ENCODE measurements around the gene BNIPL.

BNIPL gene

GRCh38 chr1:151036356-151036755 lies at the start of gene BNIPL:
TSS of gene BNIPL (plus strand) at chr1:151036586. CDS start at chr1:151036726, 140 bp downstream.
- intact Hi-C loops (cut with DNase I): no loop called here
- DNase-seq: no peak

GRCh38 chr1:150987924-150988323 lies 48.5 kb upstream of the BNIPL start:
- intact Hi-C loops (cut with DNase I): no loop called here
- no peak for DNase-seq

GRCh38 chr1:150992626-150993025 lies 43.8 kb upstream of the BNIPL start:
- intact Hi-C loops (cut with DNase I): no loop called here
- no peak for DNase-seq

GRCh38 chr1:150994248-150994647 lies 42.1 kb upstream of the BNIPL start:
- intact Hi-C loops (cut with DNase I): no loop called here
- DNase-seq: no peak

GRCh38 chr1:150995460-150995859 lies 40.9 kb upstream of the BNIPL start:
- no peak for DNase-seq

GRCh38 chr1:150995896-150996295 lies 40.5 kb upstream of the BNIPL start:
- intact Hi-C loops (cut with DNase I): no loop called here
- DNase-seq: peak in 16 of 42 donors; percentile 26 to 77 (median 52)

More at GRCh38 chr1:150995460-150995859, 40.9 kb upstream of the BNIPL start:
- intact Hi-C loops (cut with DNase I): no loop called here

GRCh38 chr1:150997126-150997872 lies 39.1 kb upstream of the BNIPL start:
- no peak for DNase-seq
- intact Hi-C loops (cut with DNase I): no loop called here

GRCh38 chr1:150997949-150998348 lies 38.4 kb upstream of the BNIPL start:
- intact Hi-C loops (cut with DNase I): no loop called here
- DNase-seq: no peak

GRCh38 chr1:150999051-150999674 lies 37.2 kb upstream of the BNIPL start:
- DNase-seq: peak in 20 of 42 donors; percentile 21 to 73 (median 42)
- intact Hi-C loops (cut with DNase I): no loop called here

GRCh38 chr1:150999926-151000325 lies 36.5 kb upstream of the BNIPL start:
- DNase-seq: no peak
- intact Hi-C loops (cut with DNase I): no loop called here

- intact Hi-C loops (cut with DNase I): no loop called here
- DNase-seq: no peak
These were observed 36.0 kb upstream of the BNIPL start for GRCh38 chr1:151000408-151000807.

GRCh38 chr1:151001602-151002001 lies 34.8 kb upstream of the BNIPL start:
- intact Hi-C loops (cut with DNase I): no loop called here

GRCh38 chr1:151002051-151002450 lies 34.3 kb upstream of the BNIPL start:
- intact Hi-C loops (cut with DNase I): no loop called here
- DNase-seq: no peak

More at GRCh38 chr1:151001602-151002001, 34.8 kb upstream of the BNIPL start:
- DNase-seq: no peak

- no peak for DNase-seq
- intact Hi-C loops (cut with DNase I): no loop called here
These were observed 33.8 kb upstream of the BNIPL start for GRCh38 chr1:151002611-151003010.

- intact Hi-C loops (cut with DNase I): no loop called here
- DNase-seq: no peak
These were observed 33.2 kb upstream of the BNIPL start for GRCh38 chr1:151003180-151003579.

- intact Hi-C loops (cut with DNase I): no loop called here
- DNase-seq: no peak
These were observed 30.6 kb upstream of the BNIPL start for GRCh38 chr1:151005729-151006319.

GRCh38 chr1:151006327-151007052 lies 29.9 kb upstream of the BNIPL start, which contains the start of gene MINDY1:
TSS of gene MINDY1 (minus strand) at chr1:151006902. CDS start at chr1:151002617, 4,285 bp downstream.
- intact Hi-C loops (cut with DNase I): no loop called here
- DNase-seq: peak; percentile 60 to 93 (median 82)

GRCh38 chr1:151007853-151008243 lies 28.5 kb upstream of the BNIPL start:
- no peak for DNase-seq
- intact Hi-C loops (cut with DNase I): no loop called here
